ENCODE results near the gene IRF2BP2.
"Not testable (repeated sequence)": the region's sequence is repeated elsewhere in the genome, so short reads cannot be mapped to it uniquely, and the experiment has no call there.

IRF2BP2 gene

GRCh38 chr1:234634922-234635321, 24.9 kb upstream of the IRF2BP2 start:
- not testable (repeated sequence) for DNase-seq (ENCODE audit: extremely low read depth in 1 of 2, low read depth in 1 of 2)

- no peak for DNase-seq (ENCODE audit: extremely low read depth in 1 of 2, low read depth in 1 of 2)
Measured at GRCh38 chr1:234634387-234634786, 24.4 kb upstream of the IRF2BP2 start.

- no peak for DNase-seq (ENCODE audit: extremely low read depth in 1 of 2, low read depth in 1 of 2)
Measured at GRCh38 chr1:234633246-234634003, 23.4 kb upstream of the IRF2BP2 start.

GRCh38 chr1:234632225-234632624, 22.2 kb upstream of the IRF2BP2 start:
- no peak for DNase-seq (ENCODE audit: extremely low read depth in 1 of 2, low read depth in 1 of 2)

- no peak for DNase-seq (ENCODE audit: extremely low read depth in 1 of 2, low read depth in 1 of 2)
Measured at GRCh38 chr1:234631721-234632125, 21.7 kb upstream of the IRF2BP2 start.

- DNase-seq (ENCODE audit: extremely low read depth in 1 of 2, low read depth in 1 of 2): no peak
Measured at GRCh38 chr1:234629026-234629425, 19.0 kb upstream of the IRF2BP2 start.

- DNase-seq (ENCODE audit: extremely low read depth in 1 of 2, low read depth in 1 of 2): no peak
Measured at GRCh38 chr1:234628089-234628488, 18.1 kb upstream of the IRF2BP2 start.

GRCh38 chr1:234627009-234627950, 17.3 kb upstream of the IRF2BP2 start:
- DNase-seq (ENCODE audit: extremely low read depth in 1 of 2, low read depth in 1 of 2): no peak

- no peak for DNase-seq (ENCODE audit: extremely low read depth in 1 of 2, low read depth in 1 of 2)
Measured at GRCh38 chr1:234626391-234626790, 16.4 kb upstream of the IRF2BP2 start.

GRCh38 chr1:234624724-234625117, 14.7 kb upstream of the IRF2BP2 start:
- DNase-seq (ENCODE audit: extremely low read depth in 1 of 2, low read depth in 1 of 2): no peak

GRCh38 chr1:234621657-234622335, 11.8 kb upstream of the IRF2BP2 start:
- no peak for DNase-seq (ENCODE audit: extremely low read depth in 1 of 2, low read depth in 1 of 2)

GRCh38 chr1:234621127-234621468, 11.1 kb upstream of the IRF2BP2 start:
- no peak for DNase-seq (ENCODE audit: extremely low read depth in 1 of 2, low read depth in 1 of 2)

- DNase-seq (ENCODE audit: extremely low read depth in 1 of 2, low read depth in 1 of 2): no peak
Measured at GRCh38 chr1:234620272-234621126, 10.5 kb upstream of the IRF2BP2 start.

- DNase-seq (ENCODE audit: extremely low read depth in 1 of 2, low read depth in 1 of 2): no peak
Measured at GRCh38 chr1:234619794-234620247, 9.8 kb upstream of the IRF2BP2 start.

- DNase-seq (ENCODE audit: extremely low read depth in 1 of 2, low read depth in 1 of 2): no peak
Measured at GRCh38 chr1:234619071-234619480, 9.1 kb upstream of the IRF2BP2 start.

- no peak for DNase-seq (ENCODE audit: extremely low read depth in 1 of 2, low read depth in 1 of 2)
Measured at GRCh38 chr1:234618737-234619049, 8.7 kb upstream of the IRF2BP2 start.

GRCh38 chr1:234617986-234618736, 8.2 kb upstream of the IRF2BP2 start:
- DNase-seq (ENCODE audit: extremely low read depth in 1 of 2, low read depth in 1 of 2): no peak

- DNase-seq (ENCODE audit: extremely low read depth in 1 of 2, low read depth in 1 of 2): no peak
Measured at GRCh38 chr1:234617131-234617985, 7.4 kb upstream of the IRF2BP2 start.

GRCh38 chr1:234616644-234617043, 6.7 kb upstream of the IRF2BP2 start:
- no peak for DNase-seq (ENCODE audit: extremely low read depth in 1 of 2, low read depth in 1 of 2)

Measured in stimulated activated CD8-positive, alpha-beta memory T cell treated with anti-CD3 and anti-CD28 coated beads, Interleukin-7, amount 100 ng/mL, for 48 hours (primary cell).